Dermis microvascular lymphatic vessel endothelial cell (primary cell): ENCODE measurements around the gene LCT. TPM values are rescaled to one million over a fixed set of nuclear protein-coding genes. Genes with fewer than 3 reads are reported as not detected.

Experiments
- DNase-seq, 2 donors: peaks; one replicate each; pipeline versions ENCODE4 v3.0.0 to v3.0.0-alpha.2; 2010; ENCODE audit warnings: low read depth in 2 of 2
- total RNA-seq: library from RNA; depleted of rRNA; stranded (reverse); fragments of >200 nt; gene quantifications from 2 replicates; pipeline ENCODE4 v1.2.1, GENCODE V29; 2014

Gene LCT
- total RNA-seq, 1 donor from 2014 or later: not detected

GRCh38 chr2:135742325-135742757 lies 94.6 kb downstream of the LCT start:
- DNase-seq: peak; percentile 58 to 77

- peak; percentile 97 to 100 for DNase-seq
Observed at GRCh38 chr2:135741395-135742324, 95.3 kb downstream of the LCT start, which contains the start of gene UBXN4. TSS of gene UBXN4 (plus strand) at chr2:135741855. CDS start at chr2:135741930, 75 bp downstream.

GRCh38 chr2:135741043-135741394 lies 96.0 kb downstream of the LCT start:
- DNase-seq: no peak

GRCh38 chr2:135740206-135740605 lies 96.8 kb downstream of the LCT start:
- no peak for DNase-seq

Other genes starting within 250 kb of the LCT start
- 49.7 and 58.3 TPM in 2 replicates for gene UBXN4, start 95.3 kb downstream of the LCT start, total RNA-seq
- gene MCM6, start 39.3 kb upstream of the LCT start, total RNA-seq: 17.4 and 18.0 TPM in 2 replicates
- 29.7 and 51.3 TPM in 2 replicates for gene DARS1, start 148.4 kb upstream of the LCT start, total RNA-seq